ENCODE data around the gene RECQL. TPM values are rescaled to one million over a fixed set of nuclear protein-coding genes. Genes with fewer than 3 reads are reported as not detected.

Gene RECQL
- total and polyA plus RNA-seq, 12 donors = 11.2 to 40.5 (median 22.8) TPM

GRCh38 chr12:21478756-21479455 lies 22.5 kb downstream of the RECQL start:
- H3K27ac ChIP-seq = no peak overlapping the region
- no peak for ATAC-seq
- DNase-seq = no peak
- no peaks in the 10 kb centered on the region for H3K9me3 ChIP-seq
- no peak for TF ChIP-seq CTCF (IDR thresholded peaks at IDR 0.05)
- no peak overlapping the region for H3K4me3 ChIP-seq
- H3K36me3 ChIP-seq = peaks cover 0 to 100% (median 53%) of the 10 kb centered on the region in 9 donors
- intact Hi-C loops (cut with DNase I) = loop anchor here in 2 of 10 donors (5.0 to 10.0 kb wide), 2 partner anchors 368 to 986 kb away; no protein-coding TSS in a partner anchor
- no peaks in the 10 kb centered on the region for H3K4me1 ChIP-seq
- H3K27me3 ChIP-seq = no peaks in the 10 kb centered on the region
- WGBS, 2 donors = 89 to 94% methylated on average over 10 of the region's 10 CpGs

- Histone ChIP-seq H3K4me1 (no peaks in the 10 kb centered on the region), H3K4me3 (no peak overlapping the region), H3K27me3 (no peaks in the 10 kb centered on the region), H3K36me3 (peaks cover 0 to 100% (median 57%) of the 10 kb centered on the region in 9 donors), H3K27ac (no peak overlapping the region), H3K9me3 (no peaks in the 10 kb centered on the region)
- no peak for ATAC-seq
- DNase-seq = no peak
- 77 to 95% methylated on average over 3 of the region's 3 CpGs for WGBS, 2 donors
- no peak for TF ChIP-seq CTCF (IDR thresholded peaks at IDR 0.05)
- intact Hi-C loops (cut with DNase I) = loop anchor here in 2 of 10 donors (5.0 to 10.0 kb wide), 2 partner anchors 370 to 988 kb away; no protein-coding TSS in a partner anchor
Observed at GRCh38 chr12:21476949-21477348, 24.5 kb downstream of the RECQL start.

- no peaks in the 10 kb centered on the region for H3K4me1 ChIP-seq
- DNase-seq = no peak
- peaks cover 0 to 100% (median 66%) of the 10 kb centered on the region in 9 donors for H3K36me3 ChIP-seq
- intact Hi-C loops (cut with DNase I) = loop anchor here in 2 of 10 donors (5.0 to 10.0 kb wide), 2 partner anchors 372 to 989 kb away; no protein-coding TSS in a partner anchor
- H3K27ac ChIP-seq = no peak overlapping the region
- no peaks in the 10 kb centered on the region for H3K27me3 ChIP-seq
- TF ChIP-seq CTCF (IDR thresholded peaks at IDR 0.05) = no peak
- WGBS, 2 donors = 89 to 98% methylated on average over 1 of the region's 1 CpG
- no peak overlapping the region for H3K4me3 ChIP-seq
- no peaks in the 10 kb centered on the region for H3K9me3 ChIP-seq
- no peak for ATAC-seq
Observed at GRCh38 chr12:21475552-21475951, 25.9 kb downstream of the RECQL start.

- peaks cover 0 to 100% (median 66%) of the 10 kb centered on the region in 9 donors for H3K36me3 ChIP-seq
- no peaks in the 10 kb centered on the region for H3K4me1 ChIP-seq
- H3K27ac ChIP-seq = no peak overlapping the region
- WGBS, 2 donors = 93 to 96% methylated on average over 7 of the region's 7 CpGs
- intact Hi-C loops (cut with DNase I) = loop anchor here in 1 of 10 donors (10.0 kb wide), 1 partner anchor 992 kb away; no protein-coding TSS in a partner anchor
- no peaks in the 10 kb centered on the region for H3K27me3 ChIP-seq
- no peaks in the 10 kb centered on the region for H3K9me3 ChIP-seq
- DNase-seq = no peak
- no peak overlapping the region for H3K4me3 ChIP-seq
- no peak for TF ChIP-seq CTCF (IDR thresholded peaks at IDR 0.05)
- no peak for ATAC-seq
Observed at GRCh38 chr12:21472197-21472823, 29.1 kb downstream of the RECQL start.
